Aorta (tissue), 5 donors: ENCODE results near the gene NEK5. TPM values are rescaled to one million over a fixed set of nuclear protein-coding genes. Genes with fewer than 3 reads are reported as not detected.
"Not testable (repeated sequence)": the region's sequence is repeated elsewhere in the genome, so short reads cannot be mapped to it uniquely, and the experiment has no call there.

Source experiments
- ATAC-seq: fragments of 200-7000 bp; cut with Tn5 transposase; one replicate; pipeline ENCODE4 v1.9.1; 2022; ENCODE audit warnings: moderate library complexity; ENCODE audit not compliant: low FRiP score
- DNase-seq, 2 donors: peaks; one replicate each; pipeline ENCODE4 v3.0.0-alpha.2; 2020
- H3K27ac ChIP-seq, 2 donors: one replicate each; pipeline ENCODE4 v1.5.1; 2013; ENCODE audit warnings: low read length in 2 of 2, mild to moderate bottlenecking in 2 of 2, moderate library complexity in 2 of 2, control low read depth in 1 of 2, inconsistent platforms in 1 of 2, low read depth in 1 of 2
- H3K27me3 ChIP-seq, 2 donors: one replicate each; pipeline ENCODE4 v1.6.1; 2013; ENCODE audit warnings: control low read depth in 1 of 2, low read length in 1 of 2, mild to moderate bottlenecking in 1 of 2, moderate library complexity in 1 of 2; ENCODE audit not compliant: insufficient read depth in 2 of 2, control insufficient read depth in 1 of 2
- H3K36me3 ChIP-seq, 2 donors: one replicate each; pipeline ENCODE4 v1.6.1; 2013; ENCODE audit warnings: control low read depth in 1 of 2, low read length in 1 of 2, mild to moderate bottlenecking in 1 of 2; ENCODE audit not compliant: insufficient read depth in 2 of 2, control insufficient read depth in 1 of 2
- H3K4me1 ChIP-seq, 2 donors: one replicate each; pipeline ENCODE4 v1.6.1; 2013; ENCODE audit warnings: low read length in 2 of 2, control low read depth in 1 of 2, mild to moderate bottlenecking in 1 of 2, moderate library complexity in 1 of 2; ENCODE audit not compliant: insufficient read depth in 2 of 2, control insufficient read depth in 1 of 2
- H3K4me3 ChIP-seq, 2 donors: one replicate each; pipeline ENCODE4 v1.5.1; 2013; ENCODE audit warnings: low read length in 2 of 2, control low read depth in 1 of 2, mild to moderate bottlenecking in 1 of 2
- H3K9me3 ChIP-seq: one replicate; pipeline ENCODE4 v1.6.1; 2013; ENCODE audit warnings: mild to moderate bottlenecking, low read length; ENCODE audit not compliant: control insufficient read depth
- WGBS, 2 donors: extraction: QIAGEN DNeasy Blood & Tissue Kit; methylation state at CpG; one replicate each; pipeline ENCODE4 v1.1.7; 2013; 5-methylcytosine and 5-hydroxymethylcytosine counted together
- intact Hi-C, 2 donors: fragments of 100-400 bp; cut with DNase I; formaldehyde crosslinking; loops; one replicate each; pipeline versions ENCODE4 v1.14.2 to v1.15.0; 2022
- polyA plus RNA-seq, 2 donors: library from polyadenylated mRNA; stranded (reverse); fragments of 200-250 nt; gene quantifications; one replicate each; pipeline ENCODE4 v1.2.3, GENCODE V29; 2013
- total RNA-seq, 2 donors: library from RNA; stranded (reverse); fragmentation: NEBNext Ultra II Directional; extraction: Animal tissue kit (Norgen Biotek cat#: 25700); gene quantifications; one replicate each; pipeline ENCODE4 v1.2.1, GENCODE V29; 2021
- donor health status: healthy with polysubstance abuse.
- donor health status: Bipolar disorder and iron deficiency.
- donor health status: DM: no; HTN: no; CAD: no.
- donor health status: DM: no; HTN: no; CAD: no.
- donor health status: DM: yes; HTN: yes; CAD: no.

The NEK5 gene
- total and polyA plus RNA-seq, 4 donors, result 0.15 to 1.4 (median 0.58) TPM; not detected in 1

GRCh38 chr13:52164989-52165388 is 36.1 kb upstream of the NEK5 start:
- ATAC-seq, result no peak
- H3K27me3 ChIP-seq, result no peaks in the 10 kb centered on the region
- intact Hi-C loops, result no loop called here

GRCh38 chr13:52163878-52164277 is 35.0 kb upstream of the NEK5 start:
- H3K9me3 ChIP-seq, DNase-seq, H3K4me1 ChIP-seq, intact Hi-C loops, ATAC-seq, H3K27me3 ChIP-seq, H3K36me3 ChIP-seq, H3K4me3 ChIP-seq, H3K27ac ChIP-seq: not testable (repeated sequence)
- WGBS, 2 donors, result 74 to 89% methylated on average over 3 of the region's 3 CpGs

More at GRCh38 chr13:52164989-52165388, 36.1 kb upstream of the NEK5 start:
- DNase-seq, result no peak
- Histone ChIP-seq H3K36me3 (peaks cover 0 to 2% of the 10 kb centered on the region in 2 donors), H3K27ac (no peak overlapping the region), H3K4me1 (no peaks in the 10 kb centered on the region), H3K4me3 (no peak overlapping the region), H3K9me3 (no peaks in the 10 kb centered on the region)

- Histone ChIP-seq H3K4me1 (peaks cover 0 to 3% of the 10 kb centered on the region in 2 donors), H3K27ac (no peak overlapping the region), H3K27me3 (no peaks in the 10 kb centered on the region), H3K4me3 (no peak overlapping the region), H3K9me3 (no peaks in the 10 kb centered on the region), H3K36me3 (no peaks in the 10 kb centered on the region)
- 46% methylated on average over 5 of the region's 5 CpGs for WGBS, 2 donors
- ATAC-seq (no peak), DNase-seq (no peak)
- intact Hi-C loops, result no loop called here
Observed at GRCh38 chr13:52162279-52163101, 33.6 kb upstream of the NEK5 start.

- Histone ChIP-seq H3K4me1 (peaks cover 0 to 3% of the 10 kb centered on the region in 2 donors), H3K27ac (no peak overlapping the region), H3K4me3 (no peak overlapping the region), H3K9me3 (no peaks in the 10 kb centered on the region), H3K36me3 (no peaks in the 10 kb centered on the region), H3K27me3 (no peaks in the 10 kb centered on the region)
- intact Hi-C loops, result no loop called here
- WGBS, 2 donors, result 82 to 92% methylated on average over 3 of the region's 3 CpGs
- DNase-seq, result no peak
- ATAC-seq, result no peak
Observed at GRCh38 chr13:52161181-52161646, 32.3 kb upstream of the NEK5 start.

- WGBS, 2 donors, result 82 to 87% methylated on average over 6 of the region's 6 CpGs
- Histone ChIP-seq H3K4me3 (no peak overlapping the region), H3K9me3 (no peaks in the 10 kb centered on the region), H3K27ac (no peak overlapping the region), H3K36me3 (no peaks in the 10 kb centered on the region), H3K4me1 (peaks cover 0 to 3% of the 10 kb centered on the region in 2 donors), H3K27me3 (no peaks in the 10 kb centered on the region)
- no peak for ATAC-seq
- intact Hi-C loops, result no loop called here
- no peak for DNase-seq
Observed at GRCh38 chr13:52160506-52160905, 31.6 kb upstream of the NEK5 start.

GRCh38 chr13:52160053-52160452 is 31.2 kb upstream of the NEK5 start:
- Histone ChIP-seq H3K27ac (no peak overlapping the region), H3K9me3 (no peaks in the 10 kb centered on the region), H3K36me3 (no peaks in the 10 kb centered on the region), H3K4me3 (peak overlapping the region in 1 of 2 donors; percentile 97), H3K27me3 (no peaks in the 10 kb centered on the region), H3K4me1 (peaks cover 0 to 3% of the 10 kb centered on the region in 2 donors)
- WGBS, 2 donors, result 98 to 100% methylated on average over 6 of the region's 6 CpGs
- intact Hi-C loops, result no loop called here
- DNase-seq (no peak), ATAC-seq (no peak)

- ATAC-seq (peak; percentile 95), DNase-seq (peak; percentile 86 to 91)
- H3K9me3 ChIP-seq, result no peaks in the 10 kb centered on the region
- peaks cover 0 to 3% of the 10 kb centered on the region in 2 donors for H3K4me1 ChIP-seq
- no peaks in the 10 kb centered on the region for H3K36me3 ChIP-seq
- intact Hi-C loops, result no loop called here
- 3 to 4% methylated on average over 52 to 74 of the region's 74 CpGs for WGBS, 2 donors
- H3K4me3 ChIP-seq, result peak within 1 kb of the TSS; percentile 97 to 99
- H3K27ac ChIP-seq, result peak within 1 kb of the TSS in 1 of 2 donors; percentile 70
- H3K27me3 ChIP-seq, result no peaks in the 10 kb centered on the region
Observed at GRCh38 chr13:52159159-52159982, 30.5 kb upstream of the NEK5 start, which contains the start of gene NEK3. Gene NEK3, minus strand, starts transcription at chr13:52159597. Its CDS starts 3,406 bp downstream, at chr13:52156191.

- no peaks in the 10 kb centered on the region for H3K27me3 ChIP-seq
- peak in 1 of 2 donors; percentile 59 for DNase-seq
- intact Hi-C loops, result no loop called here
- ATAC-seq, result peak; percentile 53
- H3K27ac ChIP-seq, result peak overlapping the region in 1 of 2 donors; percentile 67
- no peaks in the 10 kb centered on the region for H3K9me3 ChIP-seq
- H3K36me3 ChIP-seq, result no peaks in the 10 kb centered on the region
- peaks cover 0 to 3% of the 10 kb centered on the region in 2 donors for H3K4me1 ChIP-seq
- peak overlapping the region; percentile 97 to 99 for H3K4me3 ChIP-seq
- WGBS, 2 donors, result 4 to 5% methylated on average over 17 of the region's 17 CpGs
Observed at GRCh38 chr13:52158629-52159158, 29.8 kb upstream of the NEK5 start.
